GM10248 (cell line): Measurements from ENCODE around the gene CLEC4F.

Source experiments
- CTCF ChIA-PET: fragments of 300-600 bp; sonication (Branson Sonifier 250); formaldehyde crosslinking; extraction: SDS; loops from one replicate; lab custom pipeline; 2021; ENCODE audit warnings: antibody characterized with exemption; lab: Yijun Ruan, JAX
- POLR2A ChIA-PET: fragments of 350-650 bp; sonication (Branson Sonifier 250); formaldehyde crosslinking; extraction: SDS; loops from one replicate; lab custom pipeline; 2020; ENCODE audit warnings: antibody characterized with exemption; lab: Yijun Ruan, JAX
- DNase-seq: peaks from one replicate; pipeline ENCODE4 v3.0.0; 2012; ENCODE audit errors: extremely low spot score
- CTCF ChIP-seq: IDR thresholded peaks from 2 replicates; pipeline ENCODE4 v1.5.1; 2012; ENCODE audit warnings: mild to moderate bottlenecking, low read depth; ENCODE audit errors: extremely low read depth, missing control alignments, control extremely low read depth

The CLEC4F gene

GRCh38 chr2:70784320-70784719 lies 36.1 kb downstream of the CLEC4F start:
- CTCF ChIA-PET: interaction anchor here (0.9 to 2.6 kb wide), 4 partner anchors 9 to 467 kb away, joined by 3 to 17 read pairs (median 4); no protein-coding TSS in a partner anchor
- POLR2A ChIA-PET: no interaction called here
- DNase-seq: no peak
- no peak for TF ChIP-seq CTCF

- no peak for DNase-seq
- CTCF ChIA-PET: interaction anchor here (1.0 to 1.5 kb wide), 4 partner anchors 9 to 476 kb away, joined by 3 to 7 read pairs (median 4); no protein-coding TSS in a partner anchor
- POLR2A ChIA-PET: no interaction called here
- no peak for TF ChIP-seq CTCF
These were observed 40.4 kb downstream of the CLEC4F start for GRCh38 chr2:70779911-70780545.

- ChIA-PET POLR2A (no interaction called here), CTCF (interaction anchor here (1.0 to 1.5 kb wide), 3 partner anchors 9 to 475 kb away, joined by 3 to 7 read pairs (median 4); no protein-coding TSS in a partner anchor)
- TF ChIP-seq CTCF: no peak
- DNase-seq: no peak
These were observed 40.9 kb downstream of the CLEC4F start for GRCh38 chr2:70779491-70779890.

- POLR2A ChIA-PET: no interaction called here
- no peak for TF ChIP-seq CTCF
- CTCF ChIA-PET: interaction anchor here (0.7 to 1.5 kb wide), 5 partner anchors 83 to 474 kb away, joined by 3 to 5 read pairs (median 3); no protein-coding TSS in a partner anchor
- DNase-seq: no peak
These were observed 41.7 kb downstream of the CLEC4F start for GRCh38 chr2:70778676-70779075.

- no peak for DNase-seq
- ChIA-PET POLR2A (no interaction called here), CTCF (interaction anchor here (1.0 kb wide), 1 partner anchor 9 kb away, joined by 4 read pairs; the partner anchor contains the start of gene ADD2)
- TF ChIP-seq CTCF: no peak
These were observed 42.9 kb downstream of the CLEC4F start for GRCh38 chr2:70777450-70777849.

- no peak for TF ChIP-seq CTCF
- POLR2A ChIA-PET: no interaction called here
- DNase-seq: no peak
- CTCF ChIA-PET: interaction anchor here (1.0 kb wide), 1 partner anchor 8 kb away, joined by 4 read pairs; the partner anchor contains the start of gene ADD2
These were observed 44.1 kb downstream of the CLEC4F start for GRCh38 chr2:70776266-70776665.
